OCI-LY3 (cell line): ENCODE results near the gene KPNB1.
A peak's percentile ranks its signal among the peaks of the same experiment; 100 is the strongest.

Experiments used
- H2AFZ ChIP-seq: fragments of 200-600, 300-600 bp; shearing (Covaris generic); 2 replicates; pipeline ENCODE4 v1.6.0; 2014; ENCODE audit warnings: antibody characterized with exemption, low read depth, low read length
- H3K27ac ChIP-seq: fragments of 200-600, 300-600 bp; sonication (generic); 2 replicates; pipeline ENCODE4 v1.5.1; 2014; ENCODE audit warnings: mild to moderate bottlenecking, low read length, moderate library complexity, mixed read lengths
- H3K27me3 ChIP-seq: fragments of 200-600, 300-600 bp; sonication (generic); 2 replicates; pipeline ENCODE4 v1.6.1; 2014; ENCODE audit warnings: low read depth, low read length, mixed read lengths
- H3K36me3 ChIP-seq: fragments of 200-600, 300-600 bp; sonication (generic); replicated peaks from 2 replicates; pipeline ENCODE3; 2014; ENCODE audit warnings: low read depth, low read length, mixed read lengths
- H3K4me1 ChIP-seq: fragments of 300-600, 200-600 bp; sonication (generic); 2 replicates; pipeline ENCODE4 v1.6.1; 2014; ENCODE audit warnings: low read length, mixed read lengths
- H3K4me2 ChIP-seq: fragments of 200-600, 300-600 bp; sonication (generic); 2 replicates; pipeline ENCODE4 v1.6.1; 2014; ENCODE audit warnings: low read length, mixed read lengths
- H3K4me3 ChIP-seq: fragments of 300-600, 200-600 bp; sonication (generic); 2 replicates; pipeline ENCODE4 v1.5.1; 2014; ENCODE audit warnings: antibody characterized with exemption, mild to moderate bottlenecking, low read length, moderate library complexity
- H3K79me2 ChIP-seq: fragments of 300-600, 200-600 bp; shearing (Covaris generic); 2 replicates; pipeline ENCODE4 v1.6.1; 2014; ENCODE audit warnings: mild to moderate bottlenecking, low read length, mixed read lengths
- H3K9ac ChIP-seq: fragments of 300-600, 200-600 bp; shearing (Covaris generic); 2 replicates; pipeline ENCODE4 v1.6.0; 2014; ENCODE audit warnings: mild to moderate bottlenecking, low read length, moderate library complexity
- H3K9me3 ChIP-seq: fragments of 200-600, 300-600 bp; shearing (Covaris generic); 2 replicates; pipeline ENCODE4 v1.6.1; 2014; ENCODE audit warnings: low read length, mixed read lengths; ENCODE audit not compliant: insufficient read depth
- H4K20me1 ChIP-seq: fragments of 200-600, 300-600 bp; sonication (generic); 2 replicates; pipeline ENCODE4 v1.6.1; 2016; ENCODE audit warnings: low read length, mixed read lengths; ENCODE audit not compliant: insufficient read depth
- EZH2phosphoT487 ChIP-seq: fragments of 200-600 bp; shearing (Covaris generic); IDR thresholded peaks from 2 replicates; pipeline ENCODE4 v1.6.1; 2018; ENCODE audit warnings: antibody characterized with exemption, mixed run types, low read depth
- TF ChIP-seq, protein P1 (sequence below): fragments of 200-600, 300-600 bp; sonication (generic); IDR thresholded peaks from 2 replicates; pipeline ENCODE4 v1.5.1; 2014; ENCODE audit warnings: antibody characterized with exemption, low read length, low read depth

The KPNB1 gene

DNA sequence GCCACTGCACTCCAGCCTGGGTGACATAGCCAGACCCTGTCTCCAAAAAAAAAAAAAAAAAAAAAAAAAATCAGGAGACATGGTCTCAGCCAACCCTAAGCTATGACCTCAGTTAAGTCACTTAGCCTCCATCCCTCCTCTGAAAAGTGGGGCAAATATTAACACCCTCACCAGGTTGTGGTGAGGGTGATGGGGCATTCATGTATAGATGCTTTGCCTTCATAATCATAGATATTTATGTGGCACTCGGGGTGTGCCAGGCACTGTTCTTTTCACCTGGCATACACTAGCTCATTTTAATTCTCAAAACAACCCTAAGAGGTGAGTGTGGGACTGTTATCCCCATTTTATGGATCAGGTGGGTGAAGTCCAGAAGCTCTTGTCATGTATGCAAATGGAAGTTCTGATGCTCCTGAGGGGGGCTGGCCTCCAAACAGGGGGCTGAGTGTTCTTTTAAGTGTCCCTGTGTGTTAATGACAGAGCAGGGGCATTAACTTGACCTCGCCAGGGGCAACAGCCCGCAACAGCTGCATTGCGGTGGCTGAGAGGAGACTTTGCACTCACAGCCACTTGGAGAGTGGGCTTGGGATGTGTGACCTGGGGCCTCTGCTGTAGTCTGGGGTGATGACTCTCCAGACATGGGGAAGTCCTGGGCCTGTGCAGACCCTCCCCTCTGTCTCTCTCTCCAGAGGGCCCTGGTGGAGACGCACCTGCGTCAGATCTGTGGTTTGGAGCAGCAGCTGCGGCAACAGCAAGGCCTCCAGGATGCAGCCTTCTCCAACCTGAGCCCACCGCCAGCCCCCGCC lies 48.4 kb downstream of the KPNB1 start:
- Histone ChIP-seq H3K4me3 (no peak overlapping the region), H3K36me3 (no peaks in the 10 kb centered on the region), H3K9me3 (no peaks in the 10 kb centered on the region), H3K27ac (no peak overlapping the region), H3K4me1 (peaks cover 10% of the 10 kb centered on the region), H3K27me3 (peaks cover 7% of the 10 kb centered on the region; the same call in 1 of the 2 replicates), H2AFZ (no peak overlapping the region), H4K20me1 (no peaks in the 10 kb centered on the region), H3K9ac (no peak overlapping the region), H3K4me2 (no peak overlapping the region), H3K79me2 (no peaks in the 10 kb centered on the region)
- TF ChIP-seq, protein P1, sequence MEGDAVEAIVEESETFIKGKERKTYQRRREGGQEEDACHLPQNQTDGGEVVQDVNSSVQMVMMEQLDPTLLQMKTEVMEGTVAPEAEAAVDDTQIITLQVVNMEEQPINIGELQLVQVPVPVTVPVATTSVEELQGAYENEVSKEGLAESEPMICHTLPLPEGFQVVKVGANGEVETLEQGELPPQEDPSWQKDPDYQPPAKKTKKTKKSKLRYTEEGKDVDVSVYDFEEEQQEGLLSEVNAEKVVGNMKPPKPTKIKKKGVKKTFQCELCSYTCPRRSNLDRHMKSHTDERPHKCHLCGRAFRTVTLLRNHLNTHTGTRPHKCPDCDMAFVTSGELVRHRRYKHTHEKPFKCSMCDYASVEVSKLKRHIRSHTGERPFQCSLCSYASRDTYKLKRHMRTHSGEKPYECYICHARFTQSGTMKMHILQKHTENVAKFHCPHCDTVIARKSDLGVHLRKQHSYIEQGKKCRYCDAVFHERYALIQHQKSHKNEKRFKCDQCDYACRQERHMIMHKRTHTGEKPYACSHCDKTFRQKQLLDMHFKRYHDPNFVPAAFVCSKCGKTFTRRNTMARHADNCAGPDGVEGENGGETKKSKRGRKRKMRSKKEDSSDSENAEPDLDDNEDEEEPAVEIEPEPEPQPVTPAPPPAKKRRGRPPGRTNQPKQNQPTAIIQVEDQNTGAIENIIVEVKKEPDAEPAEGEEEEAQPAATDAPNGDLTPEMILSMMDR: no peak
- no peak for TF ChIP-seq EZH2phosphoT487

DNA sequence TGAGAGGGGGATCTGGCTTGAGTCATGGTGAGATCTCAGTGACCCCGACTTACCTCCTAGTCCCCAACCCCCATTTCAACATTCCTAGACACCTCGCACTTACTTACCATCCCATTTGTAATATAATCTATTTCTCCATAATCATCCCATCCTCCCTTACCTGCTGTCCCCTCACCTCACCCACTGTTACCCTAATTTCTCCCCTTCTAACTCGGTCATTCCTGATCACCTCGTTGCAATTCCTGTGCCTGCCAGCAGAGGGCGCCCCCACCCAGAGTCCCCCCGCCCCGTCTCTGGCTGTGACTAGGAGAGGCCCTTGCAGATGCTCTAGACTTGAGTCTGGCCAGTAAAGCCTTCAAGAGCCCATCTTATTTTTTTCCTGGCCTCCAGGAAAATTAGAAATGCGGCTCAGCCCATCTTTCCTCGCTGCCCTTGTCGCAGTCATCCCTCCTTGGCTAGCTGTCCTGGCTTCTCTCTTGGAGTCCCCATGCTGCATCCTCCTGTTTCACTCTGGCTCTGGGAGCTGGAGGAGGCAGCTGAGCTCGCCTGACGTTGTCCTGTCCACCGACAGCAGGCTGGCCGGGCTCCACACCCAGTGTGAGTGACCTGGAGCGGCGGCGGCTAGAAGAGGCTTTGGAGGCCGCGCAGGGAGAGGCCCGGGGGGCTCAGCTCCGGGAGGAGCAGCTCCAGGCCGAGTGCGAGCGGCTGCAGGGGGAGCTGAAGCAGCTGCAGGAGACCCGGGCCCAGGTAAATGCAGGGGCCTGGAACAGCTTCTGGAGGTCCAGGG lies 49.2 kb downstream of the KPNB1 start:
- Histone ChIP-seq H4K20me1 (no peaks in the 10 kb centered on the region), H3K9me3 (no peaks in the 10 kb centered on the region), H3K27me3 (peaks cover 15% of the 10 kb centered on the region), H3K4me2 (no peak overlapping the region), H3K9ac (no peak overlapping the region), H2AFZ (no peak overlapping the region), H3K4me1 (peaks cover 14% of the 10 kb centered on the region), H3K79me2 (no peaks in the 10 kb centered on the region), H3K27ac (no peak overlapping the region), H3K36me3 (no peaks in the 10 kb centered on the region), H3K4me3 (no peak overlapping the region)
- no peak for TF ChIP-seq EZH2phosphoT487
- TF ChIP-seq, protein P1: peak; percentile 92

DNA sequence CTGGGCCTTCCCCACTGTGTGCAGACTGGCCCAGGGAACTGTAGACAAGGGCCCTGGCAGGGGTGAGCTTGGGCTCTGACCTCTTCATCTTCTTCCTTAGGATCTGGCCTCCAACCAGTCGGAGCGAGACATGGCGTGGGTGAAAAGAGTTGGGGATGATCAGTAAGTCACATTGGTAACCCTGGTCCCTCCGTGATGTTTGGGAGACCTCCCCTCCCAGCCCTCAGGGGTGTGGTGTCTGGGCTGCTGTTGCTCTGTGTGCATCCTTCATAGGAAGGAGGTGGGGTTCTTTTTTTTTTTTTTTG lies 49.8 kb downstream of the KPNB1 start:
- no peaks in the 10 kb centered on the region for H3K36me3 ChIP-seq
- TF ChIP-seq EZH2phosphoT487: no peak

DNA sequence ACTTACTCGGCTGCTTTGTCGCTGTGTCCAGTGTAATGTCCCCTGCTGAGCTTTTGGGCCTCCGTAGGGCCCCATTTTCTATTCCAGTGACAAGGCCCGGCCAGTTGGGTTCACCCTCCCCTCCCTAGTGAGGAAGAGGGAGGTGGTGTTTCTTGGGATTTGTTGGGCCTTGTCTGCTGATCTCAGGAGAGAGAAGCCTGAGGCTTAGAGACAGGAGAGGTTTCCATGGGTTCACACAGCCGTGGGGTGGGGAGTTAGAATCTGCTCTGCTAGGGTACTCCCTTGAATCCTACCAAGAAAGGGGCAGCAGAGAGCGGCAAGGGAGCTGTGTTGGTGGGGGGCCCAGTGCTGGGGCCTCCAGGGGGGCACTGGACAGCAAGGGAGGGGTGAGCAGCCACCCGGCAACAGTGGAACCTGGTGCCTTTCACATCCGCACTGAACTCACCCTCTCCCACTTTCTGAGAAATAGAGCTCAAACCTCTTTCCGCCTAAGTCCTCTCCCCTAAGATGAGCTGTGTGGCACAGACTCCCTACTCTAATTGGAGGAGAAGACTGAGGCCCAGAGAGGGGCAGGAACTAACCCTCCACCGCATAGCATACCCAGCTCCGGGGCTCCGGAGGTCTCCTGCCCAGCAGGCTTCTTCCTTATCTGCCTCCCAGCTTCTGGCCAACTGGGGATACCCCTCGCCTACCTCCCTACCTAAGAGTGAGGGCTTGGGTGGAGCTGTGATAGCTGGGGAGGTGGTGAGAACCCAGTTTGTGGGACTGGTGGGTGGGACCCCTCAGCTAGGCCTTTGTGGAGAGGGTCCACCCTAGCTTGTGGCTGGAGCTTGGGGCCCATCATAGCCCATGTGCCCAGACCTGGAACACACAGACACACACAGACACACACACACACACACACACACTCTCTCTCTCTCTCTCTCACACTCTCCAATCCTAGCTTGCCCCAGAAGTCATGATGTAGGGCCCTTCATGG lies 51.0 kb downstream of the KPNB1 start:
- Histone ChIP-seq H4K20me1 (no peaks in the 10 kb centered on the region), H3K9me3 (no peaks in the 10 kb centered on the region), H3K9ac (no peak overlapping the region), H3K27me3 (peaks cover 33% of the 10 kb centered on the region), H3K27ac (no peak overlapping the region), H3K36me3 (no peaks in the 10 kb centered on the region), H3K4me1 (peaks cover 10% of the 10 kb centered on the region; the same call in 1 of the 2 replicates), H3K79me2 (no peaks in the 10 kb centered on the region), H2AFZ (no peak overlapping the region), H3K4me3 (no peak overlapping the region), H3K4me2 (no peak overlapping the region)
- TF ChIP-seq, protein P1: no peak
- no peak for TF ChIP-seq EZH2phosphoT487

More for the DNA sequence above, 49.8 kb downstream of the KPNB1 start:
- Histone ChIP-seq H3K27me3 (peaks cover 20% of the 10 kb centered on the region), H3K4me3 (no peak overlapping the region), H3K27ac (no peak overlapping the region), H4K20me1 (no peaks in the 10 kb centered on the region), H3K4me1 (peaks cover 16% of the 10 kb centered on the region), H3K79me2 (no peaks in the 10 kb centered on the region), H3K9me3 (no peaks in the 10 kb centered on the region), H2AFZ (no peak overlapping the region), H3K4me2 (no peak overlapping the region), H3K9ac (no peak overlapping the region)
